ENCODE results near the gene GHRL.

DNA sequence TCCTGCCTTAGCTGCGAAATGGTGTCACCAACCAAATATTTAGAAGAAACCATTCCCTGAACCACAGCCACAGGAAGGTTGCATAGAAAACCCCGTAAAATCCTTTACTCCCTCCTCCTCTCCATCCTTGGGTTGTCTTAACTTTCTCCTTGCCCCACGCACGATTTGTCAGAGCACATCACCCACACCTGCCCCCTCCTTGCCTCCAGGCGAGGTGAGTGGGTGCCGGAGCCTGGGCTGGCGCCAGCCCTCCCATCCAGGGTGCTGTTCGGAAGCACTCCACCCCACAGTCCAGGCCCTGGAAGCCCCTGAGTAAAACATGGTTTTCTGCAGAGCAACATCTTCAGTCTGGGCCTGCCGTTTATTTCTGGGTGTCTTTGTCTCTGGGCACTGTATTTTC lies 3.7 kb downstream of the GHRL start:
- TF ChIP-seq, protein P1, sequence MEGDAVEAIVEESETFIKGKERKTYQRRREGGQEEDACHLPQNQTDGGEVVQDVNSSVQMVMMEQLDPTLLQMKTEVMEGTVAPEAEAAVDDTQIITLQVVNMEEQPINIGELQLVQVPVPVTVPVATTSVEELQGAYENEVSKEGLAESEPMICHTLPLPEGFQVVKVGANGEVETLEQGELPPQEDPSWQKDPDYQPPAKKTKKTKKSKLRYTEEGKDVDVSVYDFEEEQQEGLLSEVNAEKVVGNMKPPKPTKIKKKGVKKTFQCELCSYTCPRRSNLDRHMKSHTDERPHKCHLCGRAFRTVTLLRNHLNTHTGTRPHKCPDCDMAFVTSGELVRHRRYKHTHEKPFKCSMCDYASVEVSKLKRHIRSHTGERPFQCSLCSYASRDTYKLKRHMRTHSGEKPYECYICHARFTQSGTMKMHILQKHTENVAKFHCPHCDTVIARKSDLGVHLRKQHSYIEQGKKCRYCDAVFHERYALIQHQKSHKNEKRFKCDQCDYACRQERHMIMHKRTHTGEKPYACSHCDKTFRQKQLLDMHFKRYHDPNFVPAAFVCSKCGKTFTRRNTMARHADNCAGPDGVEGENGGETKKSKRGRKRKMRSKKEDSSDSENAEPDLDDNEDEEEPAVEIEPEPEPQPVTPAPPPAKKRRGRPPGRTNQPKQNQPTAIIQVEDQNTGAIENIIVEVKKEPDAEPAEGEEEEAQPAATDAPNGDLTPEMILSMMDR (conservative IDR thresholded peaks at IDR 0.05; ENCODE audit: low read depth, low read length): no peak
- TF ChIP-seq EZH2 (IDR thresholded peaks at IDR 0.05; ENCODE audit: borderline replicate concordance, low read depth, low read length, poor library complexity, severe bottlenecking): no peak

Measured in A673 (cell line).